Mesothelial cell of epicardium (in vitro differentiated cells): ENCODE measurements around the gene THSD4. TPM values are rescaled to one million over a fixed set of nuclear protein-coding genes. Genes with fewer than 3 reads are reported as not detected.

Experiments
- DNase-seq, 2 experiments: peaks; one replicate each; pipeline ENCODE4 v3.0.0; 2021; ENCODE audit warnings: low spot score in 2 of 2; ENCODE audit not compliant: unreplicated experiment in 2 of 2
- H3K27ac Mint-ChIP-seq: 2 replicates; pipeline ENCODE4 v1.8.0; 2021; ENCODE audit warnings: mixed read lengths
- H3K27me3 Mint-ChIP-seq: 2 replicates; pipeline ENCODE4 v1.8.0; 2021; ENCODE audit warnings: low read depth, mixed read lengths
- H3K36me3 Mint-ChIP-seq: 2 replicates; pipeline ENCODE4 v1.8.0; 2021; ENCODE audit warnings: mixed read lengths
- H3K4me1 Mint-ChIP-seq: 2 replicates; pipeline ENCODE4 v1.8.0; 2021; ENCODE audit warnings: mixed read lengths
- H3K4me3 Mint-ChIP-seq: 2 replicates; pipeline ENCODE4 v1.8.0; 2021; ENCODE audit warnings: mild to moderate bottlenecking, moderate library complexity, mixed read lengths
- H3K9me3 Mint-ChIP-seq: 2 replicates; pipeline ENCODE4 v1.8.0; 2021; ENCODE audit warnings: mixed read lengths
- CTCF ChIP-seq: fragments of 200-600 bp; sonication (generic); IDR thresholded peaks from one replicate; pipeline ENCODE4 v1.5.0; 2021; ENCODE audit warnings: antibody characterized with exemption; ENCODE audit not compliant: unreplicated experiment
- total RNA-seq: library from RNA; stranded (reverse); gene quantifications from 3 replicates; pipeline ENCODE4 v1.2.1, GENCODE V29; 2021

The THSD4 gene
- total RNA-seq, 1 donor from 2014 or later: 93.9 TPM

DNA sequence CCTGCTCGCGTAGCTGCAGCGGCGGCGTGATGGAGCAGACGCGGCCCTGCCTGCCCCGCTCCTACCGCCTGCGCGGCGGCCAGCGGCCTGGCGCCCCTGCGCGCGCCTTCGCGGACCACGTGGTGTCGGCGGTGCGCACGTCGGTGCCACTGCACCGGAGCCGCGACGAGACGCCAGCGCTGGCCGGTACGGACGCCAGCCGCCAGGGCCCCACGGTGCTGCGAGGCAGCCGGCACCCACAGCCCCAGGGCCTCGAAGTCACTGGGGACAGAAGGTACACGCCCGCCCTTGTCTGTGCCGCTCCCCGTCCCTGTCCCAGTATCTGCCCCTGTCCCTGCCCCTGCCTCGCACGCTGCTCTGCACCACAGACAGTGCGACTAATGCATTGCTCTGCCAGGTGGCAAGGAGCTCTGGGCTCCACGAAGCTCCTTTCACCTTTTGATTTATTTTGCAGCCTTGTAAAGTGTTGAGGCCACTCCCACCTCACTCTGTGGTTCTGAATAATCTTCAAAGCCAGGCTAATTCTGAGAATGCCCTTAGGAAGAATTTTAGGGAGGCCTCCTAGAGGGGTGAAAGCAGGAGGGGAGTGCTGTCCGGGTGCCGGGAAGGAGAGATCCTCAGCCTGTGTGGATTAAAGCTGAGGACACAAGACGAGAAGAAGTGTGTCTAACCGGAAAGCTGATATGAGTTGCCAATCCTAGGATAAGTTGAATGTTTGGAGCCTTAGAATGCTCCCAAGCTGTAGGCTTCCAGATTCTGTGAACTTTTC lies 100.0 kb downstream of the THSD4 start:
- no peaks in the 10 kb centered on the region for H3K9me3 Mint-ChIP-seq
- no peak for DNase-seq

GRCh38 chr15:71218272-71218805 lies 103.1 kb downstream of the THSD4 start:
- TF ChIP-seq CTCF: no peak
- no peak for DNase-seq
- H3K9me3 Mint-ChIP-seq: peaks cover 4% of the 10 kb centered on the region
- H3K27me3 Mint-ChIP-seq: no peaks in the 10 kb centered on the region
- H3K4me1 Mint-ChIP-seq: peaks cover 30% of the 10 kb centered on the region
- no peak overlapping the region for H3K27ac Mint-ChIP-seq
- no peak overlapping the region for H3K4me3 Mint-ChIP-seq
- peaks cover 17% of the 10 kb centered on the region for H3K36me3 Mint-ChIP-seq

More for the DNA sequence above, 100.0 kb downstream of the THSD4 start:
- H3K27me3 Mint-ChIP-seq: no peaks in the 10 kb centered on the region
- H3K27ac Mint-ChIP-seq: no peak overlapping the region
- peaks cover 15% of the 10 kb centered on the region for H3K36me3 Mint-ChIP-seq
- no peak overlapping the region for H3K4me3 Mint-ChIP-seq
- no peak for TF ChIP-seq CTCF
- H3K4me1 Mint-ChIP-seq: peaks cover 20% of the 10 kb centered on the region

GRCh38 chr15:71219101-71219500 lies 103.8 kb downstream of the THSD4 start:
- Mint-ChIP-seq H3K27me3 (no peaks in the 10 kb centered on the region), H3K9me3 (peaks cover 4% of the 10 kb centered on the region)
- no peak for TF ChIP-seq CTCF

GRCh38 chr15:71219645-71220044 lies 104.4 kb downstream of the THSD4 start:
- Mint-ChIP-seq H3K36me3 (peaks cover 21% of the 10 kb centered on the region), H3K9me3 (peaks cover 4% of the 10 kb centered on the region), H3K27me3 (no peaks in the 10 kb centered on the region), H3K4me1 (peaks cover 37% of the 10 kb centered on the region), H3K4me3 (no peak overlapping the region), H3K27ac (peak overlapping the region; percentile 26)
- no peak for DNase-seq
- TF ChIP-seq CTCF: no peak

More at GRCh38 chr15:71219101-71219500, 103.8 kb downstream of the THSD4 start:
- H3K36me3 Mint-ChIP-seq: peaks cover 20% of the 10 kb centered on the region
- no peak overlapping the region for H3K4me3 Mint-ChIP-seq
- H3K4me1 Mint-ChIP-seq: peaks cover 37% of the 10 kb centered on the region
- H3K27ac Mint-ChIP-seq: no peak overlapping the region
- DNase-seq: no peak

- Mint-ChIP-seq H3K4me1 (peaks cover 34% of the 10 kb centered on the region), H3K36me3 (peaks cover 18% of the 10 kb centered on the region), H3K27ac (no peak overlapping the region), H3K27me3 (no peaks in the 10 kb centered on the region), H3K4me3 (no peak overlapping the region), H3K9me3 (peaks cover 4% of the 10 kb centered on the region)
- no peak for TF ChIP-seq CTCF
- DNase-seq: no peak
These were observed 105.6 kb downstream of the THSD4 start for GRCh38 chr15:71220828-71221227.
